IMR-90 (cell line): ENCODE data around the gene OR2A42. TPM values are rescaled to one million over a fixed set of nuclear protein-coding genes. Genes with fewer than 3 reads are reported as not detected.
"Not testable (repeated sequence)": the region's sequence is repeated elsewhere in the genome, so short reads cannot be mapped to it uniquely, and the experiment has no call there.

Experiments
- ATAC-seq: fragments of 200-7000 bp; cut with Tn5 transposase; 2 replicates; pipeline ENCODE4 v1.9.1; 2020; ENCODE audit warnings: low read depth, mild to moderate bottlenecking, moderate library complexity
- BruUV-seq: library from RNA; stranded (reverse); fragments of 400-500 nt; replicated peaks from 2 replicates; lab custom pipeline; 2021; lab: Mats Ljungman, UMichigan
- CTCF ChIA-PET: fragments of 300-600 bp; formaldehyde crosslinking; extraction: SDS; loops from one replicate; lab custom pipeline; 2021; ENCODE audit warnings: antibody characterized with exemption; lab: Yijun Ruan, JAX
- POLR2A ChIA-PET: fragments of 300-600 bp; sonication (Branson Sonifier 250); formaldehyde crosslinking; loops from one replicate; lab custom pipeline; 2022; ENCODE audit warnings: antibody characterized with exemption; ENCODE audit not compliant: unreplicated experiment; lab: Charles Lee
- DNase-seq: peaks from one replicate; pipeline ENCODE4 v3.0.0; 2013
- H2AFZ ChIP-seq: replicated peaks from 2 replicates; pipeline ENCODE3; 2013; ENCODE audit warnings: low read length, mild to moderate bottlenecking; ENCODE audit not compliant: poor library complexity
- H2AK5ac ChIP-seq: 2 replicates; pipeline ENCODE4 v1.6.1; 2013; ENCODE audit warnings: low read depth, low read length, inconsistent platforms
- H2AK9ac ChIP-seq: replicated peaks from 2 replicates; pipeline ENCODE3; 2013; ENCODE audit warnings: mild to moderate bottlenecking, low read depth, low read length, moderate library complexity; ENCODE audit not compliant: poor library complexity
- H2BK120ac ChIP-seq: 2 replicates; pipeline ENCODE4 v1.6.1; 2013; ENCODE audit warnings: low read depth, low read length, inconsistent platforms
- H2BK15ac ChIP-seq: 3 replicates; pipeline ENCODE4 v1.6.1; 2013; ENCODE audit warnings: low read depth, low read length, inconsistent platforms
- H2BK20ac ChIP-seq: 2 replicates; pipeline ENCODE4 v1.6.1; 2013; ENCODE audit warnings: low read depth, mild to moderate bottlenecking, inconsistent platforms, low read length, moderate library complexity
- H2BK5ac ChIP-seq: 2 replicates; pipeline ENCODE4 v1.6.1; 2013; ENCODE audit warnings: mild to moderate bottlenecking, low read depth, low read length, inconsistent platforms; ENCODE audit not compliant: poor library complexity, severe bottlenecking
- H3K14ac ChIP-seq: replicated peaks from 2 replicates; pipeline ENCODE4 v1.6.1; 2013; ENCODE audit warnings: low read depth, low read length, inconsistent platforms
- H3K18ac ChIP-seq: 2 replicates; pipeline ENCODE4 v1.6.1; 2013; ENCODE audit warnings: low read depth, low read length, control low read depth
- H3K23ac ChIP-seq: 2 replicates; pipeline ENCODE4 v1.6.1; 2013; ENCODE audit warnings: low read depth, low read length, inconsistent platforms
- H3K27ac ChIP-seq: 2 replicates; pipeline ENCODE4 v1.5.1; 2013; ENCODE audit warnings: mild to moderate bottlenecking, control low read depth, low read length; ENCODE audit not compliant: insufficient read depth
- H3K27me3 ChIP-seq: 2 replicates; pipeline ENCODE4 v1.6.1; 2013; ENCODE audit warnings: low read length; ENCODE audit not compliant: control insufficient read depth, insufficient read depth
- H3K36me3 ChIP-seq: 2 replicates; pipeline ENCODE4 v1.6.1; 2013; ENCODE audit warnings: low read length, mixed read lengths; ENCODE audit not compliant: control insufficient read depth, insufficient read depth
- H3K4ac ChIP-seq: 2 replicates; pipeline ENCODE4 v1.6.1; 2013; ENCODE audit warnings: low read depth, low read length, inconsistent platforms
- H3K4me1 ChIP-seq: 2 replicates; pipeline ENCODE4 v1.6.1; 2013; ENCODE audit warnings: low read length, mixed read lengths; ENCODE audit not compliant: control insufficient read depth, insufficient read depth
- H3K4me2 ChIP-seq: 2 replicates; pipeline ENCODE4 v1.6.1; 2013; ENCODE audit warnings: low read depth, mild to moderate bottlenecking, control low read depth, low read length, moderate library complexity
- H3K4me3 ChIP-seq: 2 replicates; pipeline ENCODE4 v1.5.1; 2013; ENCODE audit warnings: low read depth, mild to moderate bottlenecking, control low read depth, low read length, moderate library complexity; ENCODE audit not compliant: insufficient read depth
- H3K56ac ChIP-seq: 2 replicates; pipeline ENCODE4 v1.6.1; 2013; ENCODE audit warnings: low read length, inconsistent platforms; ENCODE audit not compliant: insufficient read depth; ENCODE audit errors: extremely low read depth
- H3K79me1 ChIP-seq, 2 experiments: 2 replicates each; pipeline ENCODE4 v1.6.1; 2013; ENCODE audit warnings: low read length in 2 of 2, inconsistent platforms in 1 of 2, low read depth in 1 of 2
- H3K9ac ChIP-seq: 2 replicates; pipeline ENCODE4 v1.6.1; 2013; ENCODE audit warnings: low read depth, low read length, control low read depth
- H3K9me1 ChIP-seq: 2 replicates; pipeline ENCODE4 v1.6.1; 2013; ENCODE audit warnings: low read length, inconsistent platforms; ENCODE audit not compliant: insufficient read depth
- H3K9me3 ChIP-seq: 2 replicates; pipeline ENCODE4 v1.6.1; 2013; ENCODE audit warnings: low read length; ENCODE audit not compliant: control insufficient read depth, insufficient read depth
- H4K20me1 ChIP-seq: 2 replicates; pipeline ENCODE4 v1.6.1; 2013; ENCODE audit warnings: low read length, inconsistent platforms; ENCODE audit not compliant: insufficient read depth
- H4K5ac ChIP-seq: 2 replicates; pipeline ENCODE4 v1.6.1; 2013; ENCODE audit warnings: mild to moderate bottlenecking, low read depth, low read length, control low read depth
- H4K8ac ChIP-seq, 2 experiments: 2 replicates each; pipeline ENCODE4 v1.6.1; 2013; ENCODE audit warnings: low read depth in 2 of 2, low read length in 2 of 2, control low read depth in 1 of 2, inconsistent platforms in 1 of 2
- H4K91ac ChIP-seq: 2 replicates; pipeline ENCODE4 v1.6.1; 2013; ENCODE audit warnings: low read depth, low read length, inconsistent platforms; ENCODE audit not compliant: insufficient read depth
- WGBS, 2 experiments: methylation state at CpG; one replicate each; pipeline versions ENCODE4 v1.1.5 to v1.1.7; 2013; ENCODE audit warnings: missing lambda C conversion rate in 2 of 2; ENCODE audit not compliant: insufficient read length in 1 of 2; ENCODE audit errors: extremely low coverage in 2 of 2; 5-methylcytosine and 5-hydroxymethylcytosine counted together
- dilution Hi-C: fragments of 300-500 bp; cut with HindIII; formaldehyde crosslinking; loops from one replicate; pipeline ENCODE4 v1.14.3; 2018; ENCODE audit warnings: low sequenced_read_pairs; ENCODE audit not compliant: unreplicated experiment
- in situ Hi-C: fragments of 300-500 bp; cut with MboI; formaldehyde crosslinking; loops from 3 replicates; pipeline ENCODE4 v1.14.3; 2019; ENCODE audit warnings: low sequenced_read_pairs, inconsistent platforms, mixed read lengths
- intact Hi-C: fragments of 100-400 bp; cut with micrococcal nuclease; formaldehyde crosslinking; loops from 2 replicates; pipeline ENCODE4 v1.10.0; 2022
- polyA plus RNA-seq, 3 experiments: library from polyadenylated mRNA; depleted of rRNA; stranded (reverse); fragments of >200 nt; gene quantifications; 2 replicates each; pipeline ENCODE4 v1.2.3, GENCODE V29; 2012; ENCODE audit warnings: low replicate concordance in 1 of 3
- total RNA-seq: library from RNA; depleted of rRNA; stranded (reverse); fragments of >200 nt; gene quantifications from 2 replicates; pipeline ENCODE4 v1.2.3, GENCODE V29; 2012

Gene OR2A42
- total and polyA plus RNA-seq, 2 of the 4 experiments (the other 2 are of a cell fraction) = not detected

DNA sequence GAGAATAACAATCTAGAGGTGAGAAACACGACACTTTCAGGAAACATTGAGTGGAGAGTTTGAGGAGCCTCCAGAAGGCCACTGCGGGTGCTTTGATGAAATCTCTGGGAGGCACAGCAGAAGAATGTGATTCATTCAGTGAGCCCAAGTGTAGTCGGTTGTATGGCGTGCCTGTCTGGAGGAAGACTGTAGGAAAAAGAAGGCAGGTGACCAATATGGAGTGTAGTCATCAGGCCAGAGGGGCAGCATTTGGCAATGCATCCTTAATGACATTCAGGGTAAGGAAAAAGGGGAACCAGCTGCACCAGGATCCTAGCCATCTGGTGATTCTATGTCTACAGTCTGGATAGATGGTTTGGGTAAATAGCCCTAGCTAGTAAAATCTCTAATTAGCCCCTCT, 12.9 kb upstream of the OR2A42 start:
- H3K4me1 ChIP-seq, H2BK5ac ChIP-seq, H4K91ac ChIP-seq, H2AFZ ChIP-seq, H2BK120ac ChIP-seq, ATAC-seq, H3K9me3 ChIP-seq, H3K56ac ChIP-seq, H4K5ac ChIP-seq, H4K20me1 ChIP-seq, H4K8ac ChIP-seq, H3K23ac ChIP-seq, H2BK15ac ChIP-seq, intact Hi-C loops, H3K14ac ChIP-seq, H3K27me3 ChIP-seq, H3K18ac ChIP-seq, BruUV-seq, H2AK5ac ChIP-seq, H3K4ac ChIP-seq, dilution Hi-C loops, CTCF ChIA-PET, DNase-seq, H2BK20ac ChIP-seq, H3K4me3 ChIP-seq, H3K4me2 ChIP-seq, H3K9ac ChIP-seq, H3K27ac ChIP-seq, H3K36me3 ChIP-seq, POLR2A ChIA-PET, H3K79me1 ChIP-seq, H2AK9ac ChIP-seq, H3K9me1 ChIP-seq, in situ Hi-C loops: not testable (repeated sequence)
- no CpG with 5 or more reads among the region's 4 CpGs for whole genome bisulfite sequencing, 2 experiments

GRCh38 chr7:144247674-144248330, 8.4 kb upstream of the OR2A42 start:
- H3K56ac ChIP-seq, POLR2A ChIA-PET, H4K5ac ChIP-seq, H3K4ac ChIP-seq, H3K9ac ChIP-seq, in situ Hi-C loops, H3K9me3 ChIP-seq, H3K9me1 ChIP-seq, H4K20me1 ChIP-seq, H3K4me3 ChIP-seq, ATAC-seq, H4K8ac ChIP-seq, H3K4me1 ChIP-seq, dilution Hi-C loops, BruUV-seq, H4K91ac ChIP-seq, H2AK5ac ChIP-seq, H3K27me3 ChIP-seq, H2AFZ ChIP-seq, H2BK5ac ChIP-seq, H2AK9ac ChIP-seq, H2BK20ac ChIP-seq, H3K23ac ChIP-seq, H3K4me2 ChIP-seq, H3K36me3 ChIP-seq, intact Hi-C loops, H3K27ac ChIP-seq, DNase-seq, H2BK120ac ChIP-seq, H3K14ac ChIP-seq, H2BK15ac ChIP-seq, CTCF ChIA-PET, H3K79me1 ChIP-seq, H3K18ac ChIP-seq: not testable (repeated sequence)
- WGBS, 2 experiments = no CpG with 5 or more reads among the region's 1 CpG
